Measurements from ENCODE around the gene MAST4.

GRCh38 chr5:66652818-66653217 lies 56.6 kb downstream of the MAST4 start:
- no peak for TF ChIP-seq CTCF (IDR thresholded peaks at IDR 0.05; ENCODE audit: low read depth, low read length)
- TF ChIP-seq EZH2phosphoT487 (IDR thresholded peaks at IDR 0.05; ENCODE audit: low read depth) = no peak

All from OCI-LY3 (cell line).